GM19099 (cell line): ENCODE results near the gene PTBP3.

Experiments
- POLR2A ChIP-seq: IDR thresholded peaks from 3 replicates; pipeline ENCODE4 v1.6.1; 2011; ENCODE audit warnings: low read depth; ENCODE audit not compliant: insufficient read length; ENCODE audit errors: extremely low read depth

PTBP3 gene

GRCh38 chr9:112218908-112219307, 114.5 kb downstream of the PTBP3 start:
- TF ChIP-seq POLR2A = no peak

GRCh38 chr9:112212926-112213325, 120.5 kb downstream of the PTBP3 start:
- TF ChIP-seq POLR2A = no peak

- TF ChIP-seq POLR2A = no peak
Observed at GRCh38 chr9:112207451-112207850, 126.0 kb downstream of the PTBP3 start.

GRCh38 chr9:112203536-112203935, 129.9 kb downstream of the PTBP3 start:
- no peak for TF ChIP-seq POLR2A

GRCh38 chr9:112200711-112201110, 132.7 kb downstream of the PTBP3 start:
- TF ChIP-seq POLR2A = no peak

GRCh38 chr9:112198646-112199045, 134.8 kb downstream of the PTBP3 start:
- TF ChIP-seq POLR2A = no peak

GRCh38 chr9:112194969-112195431, 138.4 kb downstream of the PTBP3 start:
- TF ChIP-seq POLR2A = no peak

- no peak for TF ChIP-seq POLR2A
Observed at GRCh38 chr9:112193572-112194288, 139.7 kb downstream of the PTBP3 start.

GRCh38 chr9:112188884-112189283, 144.5 kb downstream of the PTBP3 start:
- TF ChIP-seq POLR2A = no peak

GRCh38 chr9:112187404-112187803, 146.0 kb downstream of the PTBP3 start:
- no peak for TF ChIP-seq POLR2A

GRCh38 chr9:112186695-112187094, 146.7 kb downstream of the PTBP3 start:
- TF ChIP-seq POLR2A = no peak

GRCh38 chr9:112184946-112185345, 148.5 kb downstream of the PTBP3 start:
- no peak for TF ChIP-seq POLR2A

GRCh38 chr9:112184221-112184620, 149.2 kb downstream of the PTBP3 start:
- no peak for TF ChIP-seq POLR2A

- no peak for TF ChIP-seq POLR2A
Observed at GRCh38 chr9:112180387-112180881, 153.0 kb downstream of the PTBP3 start.

GRCh38 chr9:112179816-112180215, 153.6 kb downstream of the PTBP3 start:
- no peak for TF ChIP-seq POLR2A

- no peak for TF ChIP-seq POLR2A
Observed at GRCh38 chr9:112176524-112176923, 156.9 kb downstream of the PTBP3 start.
